ENCODE results near the gene LAMC3.

LAMC3 gene

GRCh38 chr9:131103535-131103934 is 94.6 kb downstream of the LAMC3 start:
- no peak for TF ChIP-seq CTCF (IDR thresholded peaks at IDR 0.05; ENCODE audit: low read depth, low read length, missing control alignments)
- Histone ChIP-seq H3K4me3 (ENCODE audit: low read depth, low read length) (no peak overlapping the region), H3K36me3 (replicated peaks) (no peaks in the 10 kb centered on the region), H3K27ac (no peak overlapping the region), H3K27me3 (replicated peaks) (peaks cover 32% of the 10 kb centered on the region)
- no peak for DNase-seq
- in situ Hi-C loops (cut with HindIII; ENCODE audit: low pct_ligation_motif_present, low sequenced_read_pairs), result no loop called here

- in situ Hi-C loops (cut with HindIII; ENCODE audit: low pct_ligation_motif_present, low sequenced_read_pairs), result no loop called here
- no peak for TF ChIP-seq CTCF (IDR thresholded peaks at IDR 0.05; ENCODE audit: low read depth, low read length, missing control alignments)
- no peak for DNase-seq
- H3K4me3 ChIP-seq (ENCODE audit: low read depth, low read length), result no peak overlapping the region
- no peaks in the 10 kb centered on the region for H3K36me3 ChIP-seq (replicated peaks)
- peaks cover 29% of the 10 kb centered on the region for H3K27me3 ChIP-seq (replicated peaks)
- no peak overlapping the region for H3K27ac ChIP-seq
Measured at GRCh38 chr9:131104016-131104740, 95.2 kb downstream of the LAMC3 start.

- no peak for TF ChIP-seq CTCF (IDR thresholded peaks at IDR 0.05; ENCODE audit: low read depth, low read length, missing control alignments)
- Histone ChIP-seq H3K36me3 (replicated peaks) (no peaks in the 10 kb centered on the region), H3K4me3 (ENCODE audit: low read depth, low read length) (no peak overlapping the region), H3K27ac (no peak overlapping the region), H3K27me3 (replicated peaks) (peaks cover 33% of the 10 kb centered on the region)
- no peak for DNase-seq
- in situ Hi-C loops (cut with HindIII; ENCODE audit: low pct_ligation_motif_present, low sequenced_read_pairs), result no loop called here
Measured at GRCh38 chr9:131105952-131106351, 97.0 kb downstream of the LAMC3 start.

GRCh38 chr9:131107760-131108159 is 98.8 kb downstream of the LAMC3 start:
- Histone ChIP-seq H3K36me3 (replicated peaks) (no peaks in the 10 kb centered on the region), H3K27me3 (replicated peaks) (peaks cover 35% of the 10 kb centered on the region), H3K4me3 (ENCODE audit: low read depth, low read length) (no peak overlapping the region), H3K27ac (no peak overlapping the region)
- DNase-seq, result no peak
- no peak for TF ChIP-seq CTCF (IDR thresholded peaks at IDR 0.05; ENCODE audit: low read depth, low read length, missing control alignments)
- in situ Hi-C loops (cut with HindIII; ENCODE audit: low pct_ligation_motif_present, low sequenced_read_pairs), result no loop called here

- no peak for DNase-seq
- TF ChIP-seq CTCF (IDR thresholded peaks at IDR 0.05; ENCODE audit: low read depth, low read length, missing control alignments), result no peak
- Histone ChIP-seq H3K36me3 (replicated peaks) (no peaks in the 10 kb centered on the region), H3K27me3 (replicated peaks) (peaks cover 33% of the 10 kb centered on the region), H3K4me3 (ENCODE audit: low read depth, low read length) (no peak overlapping the region), H3K27ac (no peak overlapping the region)
- in situ Hi-C loops (cut with HindIII; ENCODE audit: low pct_ligation_motif_present, low sequenced_read_pairs), result no loop called here
Measured at GRCh38 chr9:131111186-131111853, 102.3 kb downstream of the LAMC3 start.

Data from brain microvascular endothelial cell (primary cell).